ENCODE results near the gene CD19. TPM values are rescaled to one million over a fixed set of nuclear protein-coding genes. Genes with fewer than 3 reads are reported as not detected.

Gene CD19
- total RNA-seq, 3 donors from 2014 or later = 1.1 to 8.5 (median 1.5) TPM

- H3K36me3 Mint-ChIP-seq (ENCODE audit: insufficient read depth) = no peaks in the 10 kb centered on the region
- H3K9me3 Mint-ChIP-seq = no peaks in the 10 kb centered on the region
- DNase-seq (no peak), ATAC-seq (no peak)
- H3K4me1 Mint-ChIP-seq (ENCODE audit: low read depth) = no peaks in the 10 kb centered on the region
- H3K4me3 Mint-ChIP-seq = no peak overlapping the region
- no peaks in the 10 kb centered on the region for H3K27me3 Mint-ChIP-seq (ENCODE audit: low read depth)
Measured at GRCh38 chr16:28901862-28902261, 29.9 kb upstream of the CD19 start.

DNA sequence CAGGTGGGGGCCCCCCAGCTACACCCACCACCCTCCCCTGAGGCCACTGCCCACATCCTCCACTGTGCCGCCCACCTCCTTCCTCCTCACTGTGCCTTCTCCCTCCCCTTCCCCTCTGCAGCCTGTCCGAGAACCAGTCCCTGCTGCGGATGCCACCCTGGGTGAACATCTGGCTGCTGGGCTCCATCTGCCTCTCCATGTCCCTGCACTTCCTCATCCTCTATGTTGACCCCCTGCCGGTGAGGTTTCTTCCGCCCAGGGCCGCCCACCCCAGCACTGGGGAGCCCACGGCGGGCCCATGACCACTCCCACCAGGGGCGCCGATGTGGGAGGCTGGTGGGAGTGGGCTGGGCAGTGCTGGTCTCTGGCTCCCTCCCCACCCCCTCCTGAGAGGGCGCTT is 28.9 kb upstream of the CD19 start:
- no peaks in the 10 kb centered on the region for H3K4me1 Mint-ChIP-seq (ENCODE audit: low read depth)
- no peaks in the 10 kb centered on the region for H3K27me3 Mint-ChIP-seq (ENCODE audit: low read depth)
- H3K36me3 Mint-ChIP-seq (ENCODE audit: insufficient read depth) = no peaks in the 10 kb centered on the region
- H3K4me3 Mint-ChIP-seq = no peak overlapping the region
- no peak for DNase-seq
- peak; percentile 12 to 21 for ATAC-seq
- H3K9me3 Mint-ChIP-seq = no peaks in the 10 kb centered on the region

- DNase-seq (no peak), ATAC-seq (no peak)
- Mint-ChIP-seq H3K4me1 (ENCODE audit: low read depth) (no peaks in the 10 kb centered on the region), H3K9me3 (no peaks in the 10 kb centered on the region), H3K36me3 (ENCODE audit: insufficient read depth) (no peaks in the 10 kb centered on the region), H3K4me3 (no peak overlapping the region), H3K27me3 (ENCODE audit: low read depth) (no peaks in the 10 kb centered on the region)
Measured at GRCh38 chr16:28903344-28904042, 28.3 kb upstream of the CD19 start.

GRCh38 chr16:28904363-28904762 is 27.4 kb upstream of the CD19 start:
- ATAC-seq = no peak
- H3K27me3 Mint-ChIP-seq (ENCODE audit: low read depth) = no peaks in the 10 kb centered on the region
- no peaks in the 10 kb centered on the region for H3K36me3 Mint-ChIP-seq (ENCODE audit: insufficient read depth)
- H3K4me3 Mint-ChIP-seq = no peak overlapping the region
- no peak for DNase-seq
- no peaks in the 10 kb centered on the region for H3K4me1 Mint-ChIP-seq (ENCODE audit: low read depth)
- H3K9me3 Mint-ChIP-seq = no peaks in the 10 kb centered on the region

- ATAC-seq (no peak), DNase-seq (no peak)
- Mint-ChIP-seq H3K4me3 (no peak overlapping the region), H3K27me3 (ENCODE audit: low read depth) (no peaks in the 10 kb centered on the region), H3K4me1 (ENCODE audit: low read depth) (no peaks in the 10 kb centered on the region), H3K36me3 (ENCODE audit: insufficient read depth) (no peaks in the 10 kb centered on the region), H3K9me3 (no peaks in the 10 kb centered on the region)
Measured at GRCh38 chr16:28904828-28905227, 26.9 kb upstream of the CD19 start.

DNA sequence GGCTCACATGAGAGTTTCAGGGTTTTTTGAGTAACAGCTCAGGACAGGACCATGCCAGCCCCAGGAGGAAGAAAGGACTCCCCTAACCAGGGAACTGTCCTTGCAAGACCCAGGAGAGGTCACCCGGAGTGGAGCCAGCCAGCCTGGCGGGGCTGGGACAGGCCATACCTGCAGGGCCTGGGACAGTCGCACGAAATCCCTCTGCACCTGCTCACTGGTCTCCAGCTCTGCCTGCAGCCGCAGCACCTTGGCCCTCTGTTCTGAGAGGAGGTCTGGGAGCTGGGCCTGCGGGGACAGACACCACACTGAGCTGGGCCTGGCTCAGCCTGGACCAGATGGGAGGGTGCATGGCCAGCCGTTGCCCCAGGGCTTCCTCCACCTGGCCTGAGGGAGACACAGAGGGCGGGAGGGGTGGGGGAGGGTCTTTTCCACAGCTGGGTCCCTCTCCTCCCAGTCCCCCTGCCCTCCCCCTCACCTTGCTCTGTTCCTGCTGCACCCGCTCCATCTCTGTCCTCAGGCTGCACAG is 26.5 kb upstream of the CD19 start:
- no peaks in the 10 kb centered on the region for H3K9me3 Mint-ChIP-seq
- peaks cover 4% of the 10 kb centered on the region for H3K36me3 Mint-ChIP-seq (ENCODE audit: insufficient read depth)
- no peaks in the 10 kb centered on the region for H3K4me1 Mint-ChIP-seq (ENCODE audit: low read depth)
- DNase-seq (no peak), ATAC-seq (no peak)
- H3K4me3 Mint-ChIP-seq = no peak overlapping the region
- no peaks in the 10 kb centered on the region for H3K27me3 Mint-ChIP-seq (ENCODE audit: low read depth)

GRCh38 chr16:28905800-28906372 is 25.9 kb upstream of the CD19 start:
- DNase-seq (no peak), ATAC-seq (no peak)
- Mint-ChIP-seq H3K36me3 (ENCODE audit: insufficient read depth) (peaks cover 6% of the 10 kb centered on the region), H3K27me3 (ENCODE audit: low read depth) (no peaks in the 10 kb centered on the region), H3K9me3 (no peaks in the 10 kb centered on the region), H3K4me1 (ENCODE audit: low read depth) (no peaks in the 10 kb centered on the region), H3K4me3 (no peak overlapping the region)

DNA sequence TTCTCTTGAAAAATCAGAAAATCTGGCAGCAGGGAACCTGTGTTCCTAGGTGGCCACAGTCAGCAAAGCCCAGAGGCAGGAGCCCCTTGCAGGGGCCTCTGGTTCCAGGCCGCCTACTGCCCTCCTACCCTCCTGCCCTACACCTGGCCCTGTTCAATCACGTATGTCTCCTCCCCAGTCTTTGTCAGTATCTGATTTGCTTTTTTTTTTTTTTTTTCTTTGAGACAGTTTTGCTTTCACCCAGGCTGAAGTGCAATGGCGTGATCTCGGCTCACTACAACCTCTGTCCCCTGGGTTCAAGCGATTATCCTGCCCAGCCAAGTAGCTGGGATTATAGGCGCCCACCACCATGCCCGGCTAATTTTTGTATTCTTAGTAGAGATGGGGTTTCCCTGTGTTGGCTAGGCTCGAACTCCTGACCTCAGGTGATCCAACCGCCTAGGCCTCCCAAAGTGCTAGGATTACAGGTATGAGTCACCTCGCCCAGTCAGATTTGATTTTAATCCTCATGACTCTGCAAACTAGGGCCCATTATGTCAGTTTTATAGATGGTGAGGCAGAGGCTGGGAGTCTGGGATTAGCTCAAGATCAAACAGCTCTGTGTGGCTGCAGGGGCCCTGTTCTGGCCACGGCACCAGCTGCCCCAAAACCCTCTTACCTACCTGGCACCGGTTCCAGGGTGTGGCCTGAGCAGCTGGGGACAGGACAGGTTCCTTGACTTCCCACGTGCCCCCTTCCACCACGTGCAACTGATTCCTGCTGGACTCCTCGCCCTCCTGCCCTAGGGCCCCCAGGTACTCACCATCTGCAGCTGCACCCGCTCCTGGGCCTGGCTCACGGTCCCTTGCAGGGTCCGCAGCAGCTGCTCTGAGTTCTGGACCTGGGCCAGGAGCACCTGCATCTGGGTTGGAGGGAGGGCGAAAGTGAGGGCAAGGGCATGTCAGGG is 21.4 kb upstream of the CD19 start:
- Mint-ChIP-seq H3K27me3 (ENCODE audit: low read depth) (no peaks in the 10 kb centered on the region), H3K9me3 (no peaks in the 10 kb centered on the region), H3K4me3 (no peak overlapping the region), H3K4me1 (ENCODE audit: low read depth) (no peaks in the 10 kb centered on the region), H3K36me3 (ENCODE audit: insufficient read depth) (peaks cover 18% of the 10 kb centered on the region)
- ATAC-seq (no peak), DNase-seq (no peak)

- Mint-ChIP-seq H3K27me3 (ENCODE audit: low read depth) (no peaks in the 10 kb centered on the region), H3K4me1 (ENCODE audit: low read depth) (no peaks in the 10 kb centered on the region), H3K36me3 (ENCODE audit: insufficient read depth) (peaks cover 23% of the 10 kb centered on the region), H3K4me3 (no peak overlapping the region), H3K9me3 (no peaks in the 10 kb centered on the region)
- DNase-seq (no peak), ATAC-seq (no peak)
Measured at GRCh38 chr16:28912558-28912957, 19.2 kb upstream of the CD19 start.

- no peaks in the 10 kb centered on the region for H3K4me1 Mint-ChIP-seq (ENCODE audit: low read depth)
- no peak for ATAC-seq
- H3K27me3 Mint-ChIP-seq (ENCODE audit: low read depth) = no peaks in the 10 kb centered on the region
Measured at GRCh38 chr16:28913946-28914724, 17.6 kb upstream of the CD19 start.

GRCh38 chr16:28915181-28915580 is 16.6 kb upstream of the CD19 start:
- DNase-seq = no peak
- no peak overlapping the region for H3K4me3 Mint-ChIP-seq
- H3K27me3 Mint-ChIP-seq (ENCODE audit: low read depth) = no peaks in the 10 kb centered on the region
- no peaks in the 10 kb centered on the region for H3K4me1 Mint-ChIP-seq (ENCODE audit: low read depth)
- H3K36me3 Mint-ChIP-seq (ENCODE audit: insufficient read depth) = peaks cover 32% of the 10 kb centered on the region
- H3K9me3 Mint-ChIP-seq = no peaks in the 10 kb centered on the region
- ATAC-seq = no peak

More at GRCh38 chr16:28913946-28914724, 17.6 kb upstream of the CD19 start:
- H3K4me3 Mint-ChIP-seq = no peak overlapping the region
- DNase-seq = no peak
- no peaks in the 10 kb centered on the region for H3K9me3 Mint-ChIP-seq
- H3K36me3 Mint-ChIP-seq (ENCODE audit: insufficient read depth) = peaks cover 27% of the 10 kb centered on the region

DNA sequence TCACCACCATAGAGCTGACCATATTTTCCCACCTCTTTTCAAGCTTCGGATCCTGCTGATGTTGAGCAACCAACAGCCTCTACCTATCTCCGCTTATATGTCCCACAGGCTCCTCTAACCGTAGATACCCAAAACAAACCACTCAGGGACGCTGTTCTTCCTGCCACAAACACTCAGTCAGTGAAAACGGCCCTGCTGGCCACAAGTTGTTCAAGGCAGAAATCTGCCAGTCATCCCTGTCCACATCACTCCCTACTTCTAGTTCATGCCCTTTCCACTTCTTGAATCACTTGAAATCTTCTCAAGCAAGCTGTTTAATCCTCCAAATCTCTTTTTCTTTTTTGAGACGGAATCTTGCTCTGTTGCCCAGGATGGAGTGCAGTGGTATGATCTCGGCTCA is 14.7 kb upstream of the CD19 start:
- H3K4me3 Mint-ChIP-seq = no peak overlapping the region
- H3K36me3 Mint-ChIP-seq (ENCODE audit: insufficient read depth) = peaks cover 31% of the 10 kb centered on the region
- H3K27me3 Mint-ChIP-seq (ENCODE audit: low read depth) = no peaks in the 10 kb centered on the region
- H3K9me3 Mint-ChIP-seq = no peaks in the 10 kb centered on the region
- peaks cover 2% of the 10 kb centered on the region for H3K4me1 Mint-ChIP-seq (ENCODE audit: low read depth)
- ATAC-seq (no peak), DNase-seq (no peak)

GRCh38 chr16:28918698-28919097 is 13.1 kb upstream of the CD19 start:
- no peak for ATAC-seq
- DNase-seq = no peak
- H3K9me3 Mint-ChIP-seq = no peaks in the 10 kb centered on the region
- peaks cover 6% of the 10 kb centered on the region for H3K4me1 Mint-ChIP-seq (ENCODE audit: low read depth)
- peaks cover 26% of the 10 kb centered on the region for H3K36me3 Mint-ChIP-seq (ENCODE audit: insufficient read depth)
- no peak overlapping the region for H3K4me3 Mint-ChIP-seq
- H3K27me3 Mint-ChIP-seq (ENCODE audit: low read depth) = no peaks in the 10 kb centered on the region

GRCh38 chr16:28923231-28923587 is 8.6 kb upstream of the CD19 start:
- H3K27me3 Mint-ChIP-seq (ENCODE audit: low read depth) = no peaks in the 10 kb centered on the region
- H3K36me3 Mint-ChIP-seq (ENCODE audit: insufficient read depth) = peaks cover 16% of the 10 kb centered on the region
- peaks cover 17% of the 10 kb centered on the region for H3K4me1 Mint-ChIP-seq (ENCODE audit: low read depth)
- no peak for ATAC-seq
- peak overlapping the region; percentile 74 for H3K4me3 Mint-ChIP-seq
- no peaks in the 10 kb centered on the region for H3K9me3 Mint-ChIP-seq
- no peak for DNase-seq

All from activated T-cell treated with anti-CD3 and anti-CD28 coated beads, Interleukin-2, amount 50 U/mL, for 4 hours (primary cell).